SK-N-SH (cell line): ENCODE measurements around the gene HOXA4. TPM values are rescaled to one million over a fixed set of nuclear protein-coding genes. Genes with fewer than 3 reads are reported as not detected.

Experiments used
- CTCF ChIA-PET: fragments of 300-600, 350-600 bp; formaldehyde crosslinking; extraction: SDS; loops from one replicate; lab custom pipeline; 2021; lab: Yijun Ruan, JAX
- POLR2A ChIA-PET: fragments of 350-600 bp; sonication (Branson Sonifier 250); formaldehyde crosslinking; extraction: SDS; loops from one replicate; lab custom pipeline; 2020; ENCODE audit warnings: antibody characterized with exemption, inconsistent platforms; lab: Yijun Ruan, JAX
- DNase-seq: peaks from one replicate; pipeline ENCODE4 v3.0.0; 2012
- H2AFZ ChIP-seq: fragments of 200-600 bp; sonication (generic); 2 replicates; pipeline ENCODE4 v1.8.1; 2016; ENCODE audit warnings: antibody characterized with exemption, mild to moderate bottlenecking, low read depth
- H3F3A ChIP-seq: fragments of 200-600 bp; sonication (generic); replicated peaks from 2 replicates; pipeline ENCODE3; 2016; ENCODE audit warnings: antibody characterized with exemption, mild to moderate bottlenecking; ENCODE audit not compliant: insufficient read depth
- H3K27ac ChIP-seq, 2 experiments: fragments of 200-500 bp in 1 of 2; fragments of 200-600 bp in 1 of 2; sonication (Bioruptor generic) in 1 of 2; sonication (generic), shearing (Covaris generic) in 1 of 2; 2 replicates each; pipeline versions ENCODE4 v1.5.1 to v1.6.1; 2014 to 2016; ENCODE audit warnings: low read depth in 2 of 2, inconsistent platforms in 1 of 2, low read length in 1 of 2, mild to moderate bottlenecking in 1 of 2, mixed read lengths in 1 of 2
- H3K27me3 ChIP-seq: fragments of 200-600 bp; sonication (generic), shearing (Covaris generic); 2 replicates; pipeline ENCODE4 v1.6.1; 2016; ENCODE audit warnings: mixed run types; ENCODE audit not compliant: insufficient read depth
- H3K36me3 ChIP-seq, 2 experiments: fragments of 200-500 bp in 1 of 2; fragments of 200-600 bp in 1 of 2; sonication (Bioruptor generic) in 1 of 2; sonication (generic) in 1 of 2; replicated peaks in 1 of 2; 2 replicates each; pipeline versions ENCODE3 to v1.5.1; 2014 to 2016; ENCODE audit warnings: low read length in 1 of 2, mild to moderate bottlenecking in 1 of 2; ENCODE audit not compliant: insufficient read depth in 2 of 2, control insufficient read depth in 1 of 2
- H3K4me1 ChIP-seq, 2 experiments: fragments of 200-500 bp in 1 of 2; fragments of 200-600 bp in 1 of 2; sonication (Bioruptor generic) in 1 of 2; sonication (generic), shearing (Covaris generic) in 1 of 2; 2 replicates each; pipeline versions ENCODE4 v1.5.1 to v1.6.1; 2014 to 2016; ENCODE audit warnings: low read depth in 1 of 2, low read length in 1 of 2, mixed run types in 1 of 2; ENCODE audit not compliant: insufficient read depth in 2 of 2, control insufficient read depth in 1 of 2
- H3K4me2 ChIP-seq: fragments of 200-600 bp; sonication (generic), shearing (Covaris generic); 2 replicates; pipeline ENCODE4 v1.6.1; 2017; ENCODE audit warnings: mixed run types
- H3K4me3 ChIP-seq, 2 experiments: fragments of 200-500 bp in 1 of 2; fragments of 200-600 bp in 1 of 2; sonication (Bioruptor generic) in 1 of 2; sonication (generic), shearing (Covaris generic) in 1 of 2; 2 replicates each; pipeline versions ENCODE4 v1.5.1 to v1.8.1; 2014 to 2016; ENCODE audit warnings: low read depth in 2 of 2, inconsistent platforms in 1 of 2, low read length in 1 of 2, mild to moderate bottlenecking in 1 of 2, mixed read lengths in 1 of 2, moderate library complexity in 1 of 2
- H3K79me2 ChIP-seq: fragments of 200-600 bp; sonication (generic); 2 replicates; pipeline ENCODE4 v1.8.1; 2017; ENCODE audit warnings: mild to moderate bottlenecking; ENCODE audit not compliant: insufficient read depth
- H3K9ac ChIP-seq: fragments of 200-600 bp; sonication (generic); 2 replicates; pipeline ENCODE4 v1.6.1; 2017; ENCODE audit warnings: mixed run types
- H3K9me2 ChIP-seq: fragments of 200-600 bp; sonication (generic); 2 replicates; pipeline ENCODE4 v1.6.1; 2017; ENCODE audit warnings: mixed run types
- H3K9me3 ChIP-seq: fragments of 200-600 bp; sonication (generic); 2 replicates; pipeline ENCODE4 v1.6.1; 2017; ENCODE audit warnings: mixed run types, mild to moderate bottlenecking, moderate library complexity
- H4K20me1 ChIP-seq: fragments of 200-600 bp; sonication (generic); 2 replicates; pipeline ENCODE4 v1.6.1; 2017; ENCODE audit warnings: mild to moderate bottlenecking, mixed run types; ENCODE audit not compliant: insufficient read depth
- CTCF ChIP-seq: fragments of 200-600 bp; sonication (generic); IDR thresholded peaks from 2 replicates; pipeline ENCODE4 v1.6.1; 2017; ENCODE audit warnings: antibody characterized with exemption, mild to moderate bottlenecking, moderate library complexity
- ELF1 ChIP-seq: IDR thresholded peaks from 2 replicates; pipeline ENCODE4 v1.4.0; 2012
- FOSL2 ChIP-seq: IDR thresholded peaks from 2 replicates; pipeline ENCODE4 v1.4.0; 2012; ENCODE audit warnings: low read depth, mild to moderate bottlenecking, moderate library complexity, borderline replicate concordance
- FOXJ3 ChIP-seq: sonication (generic); formaldehyde crosslinking; IDR thresholded peaks from 2 replicates; pipeline ENCODE4 v1.5.1; 2020; ENCODE audit warnings: mild to moderate bottlenecking, missing genetic modification reagents
- FOXM1 ChIP-seq: IDR thresholded peaks from 2 replicates; pipeline ENCODE4 v1.4.0; 2012; ENCODE audit warnings: low read depth, mild to moderate bottlenecking
- GABPA ChIP-seq: IDR thresholded peaks from 2 replicates; pipeline ENCODE4 v1.4.0; 2012; ENCODE audit warnings: low read depth, mild to moderate bottlenecking
- JUND ChIP-seq: IDR thresholded peaks from 2 replicates; pipeline ENCODE4 v1.4.0; 2012
- NRF1 ChIP-seq: IDR thresholded peaks from 2 replicates; pipeline ENCODE4 v1.6.1; 2012; ENCODE audit warnings: low read depth, mild to moderate bottlenecking, low read length
- PBX3 ChIP-seq: IDR thresholded peaks from 2 replicates; pipeline ENCODE4; 2012
- POLR2AphosphoS5 ChIP-seq: IDR thresholded peaks from 2 replicates; pipeline ENCODE4 v1.6.1; 2012; ENCODE audit warnings: low read depth, low read length
- SIN3A ChIP-seq: IDR thresholded peaks from 2 replicates; pipeline ENCODE4 v1.6.1; 2012; ENCODE audit warnings: low read depth, mild to moderate bottlenecking, low read length, moderate library complexity, borderline replicate concordance
- ZBTB33 ChIP-seq: IDR thresholded peaks from 2 replicates; pipeline ENCODE4 v1.4.0; 2012; ENCODE audit warnings: low read depth, borderline replicate concordance
- WGBS: methylation state at CpG from one replicate; pipeline ENCODE4 v1.1.6; 2017; ENCODE audit warnings: low lambda C conversion rate; 5-methylcytosine and 5-hydroxymethylcytosine counted together
- polyA plus RNA-seq, 3 experiments: library from polyadenylated mRNA; depleted of rRNA; stranded (reverse); fragments of >200 nt; gene quantifications; 2 replicates each; pipeline ENCODE4 v1.2.3, GENCODE V29; 2012
- TF ChIP-seq, protein P1 (sequence below): IDR thresholded peaks from 2 replicates; pipeline ENCODE4 v1.4.0; 2012; ENCODE audit warnings: low read depth

HOXA4 gene
- polyA plus RNA-seq, 1 of the 3 experiments (the other 2 are of a cell fraction): not detected

GRCh38 chr7:27092819-27093110 is 37.8 kb downstream of the HOXA4 start:
- H3F3A ChIP-seq: no peaks in the 10 kb centered on the region
- no peaks in the 10 kb centered on the region for H3K36me3 ChIP-seq
- 6% methylated on average over 1 of the region's 1 CpG for WGBS
- H3K9me3 ChIP-seq: no peaks in the 10 kb centered on the region
- H3K9me2 ChIP-seq: no peaks in the 10 kb centered on the region
- peaks cover 93% of the 10 kb centered on the region for H3K27me3 ChIP-seq
- no peak overlapping the region for H3K4me2 ChIP-seq
- H3K4me1 ChIP-seq: no peaks in the 10 kb centered on the region; a peak in 1 of 4 replicates
- POLR2A ChIA-PET: no interaction called here
- no peak overlapping the region for H2AFZ ChIP-seq
- no peaks in the 10 kb centered on the region for H3K79me2 ChIP-seq
- H3K9ac ChIP-seq: no peak overlapping the region
- CTCF ChIA-PET: interaction anchor here (1.8 kb wide), 1 partner anchor 9 kb away, joined by 6 read pairs; no protein-coding TSS in a partner anchor
- H3K27ac ChIP-seq: no peak overlapping the region
- DNase-seq: no peak
- TF ChIP-seq POLR2AphosphoS5 (no peak), PBX3 (no peak), ZBTB33 (no peak), JUND (no peak), FOSL2 (no peak), GABPA (no peak), FOXJ3 (CRISPR knock-in tag) (no peak), SIN3A (no peak), ELF1 (no peak), NRF1 (no peak), FOXM1 (no peak), CTCF (no peak)
- TF ChIP-seq, protein P1, sequence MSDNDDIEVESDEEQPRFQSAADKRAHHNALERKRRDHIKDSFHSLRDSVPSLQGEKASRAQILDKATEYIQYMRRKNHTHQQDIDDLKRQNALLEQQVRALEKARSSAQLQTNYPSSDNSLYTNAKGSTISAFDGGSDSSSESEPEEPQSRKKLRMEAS: no peak
- H4K20me1 ChIP-seq: no peaks in the 10 kb centered on the region
- H3K4me3 ChIP-seq: no peak overlapping the region
